ENCODE results near the gene MARCHF7. TPM values are rescaled to one million over a fixed set of nuclear protein-coding genes. Genes with fewer than 3 reads are reported as not detected.

MARCHF7 gene
- total and polyA plus RNA-seq, 10 of the 15 experiments (the other 5 are each of a cell fraction or from before 2014, with no cell fraction given): 39.4 to 111 (median 66.5) TPM

DNA sequence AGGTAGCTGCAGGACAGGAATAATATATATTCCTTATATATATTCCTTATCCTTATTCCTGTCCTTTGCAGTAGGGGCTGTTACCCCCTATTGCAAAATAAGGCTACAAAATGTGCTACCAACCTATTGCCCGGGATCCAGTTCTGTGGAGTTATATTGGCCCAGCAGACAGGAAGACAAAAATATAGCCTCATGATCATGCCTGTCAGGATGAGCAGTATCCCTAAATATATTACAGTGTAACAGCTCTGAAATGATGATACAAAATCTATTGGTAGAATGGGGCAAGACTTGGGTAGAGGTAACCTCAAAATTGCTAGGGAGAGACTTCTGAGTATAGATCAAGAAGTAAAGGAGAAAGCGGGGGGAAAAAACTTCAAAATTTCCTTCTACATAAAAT is 31.6 kb upstream of the MARCHF7 start:
- no peaks in the 10 kb centered on the region for H3K27me3 ChIP-seq (replicated peaks in 1 of 2; ENCODE audit: control insufficient read depth in 2 of 2, insufficient read depth in 2 of 2, low read length in 1 of 2)
- SMC1A ChIA-PET (ENCODE audit: uncharacterized antibody, unreplicated experiment): interaction anchor here (1.0 to 1.3 kb wide), 2 partner anchors 18 to 41 kb away, joined by 3 to 4 read pairs; no protein-coding TSS in a partner anchor
- no peak for TF ChIP-seq YBX1 (IDR thresholded peaks at IDR 0.05)
- TF ChIP-seq, protein P1, sequence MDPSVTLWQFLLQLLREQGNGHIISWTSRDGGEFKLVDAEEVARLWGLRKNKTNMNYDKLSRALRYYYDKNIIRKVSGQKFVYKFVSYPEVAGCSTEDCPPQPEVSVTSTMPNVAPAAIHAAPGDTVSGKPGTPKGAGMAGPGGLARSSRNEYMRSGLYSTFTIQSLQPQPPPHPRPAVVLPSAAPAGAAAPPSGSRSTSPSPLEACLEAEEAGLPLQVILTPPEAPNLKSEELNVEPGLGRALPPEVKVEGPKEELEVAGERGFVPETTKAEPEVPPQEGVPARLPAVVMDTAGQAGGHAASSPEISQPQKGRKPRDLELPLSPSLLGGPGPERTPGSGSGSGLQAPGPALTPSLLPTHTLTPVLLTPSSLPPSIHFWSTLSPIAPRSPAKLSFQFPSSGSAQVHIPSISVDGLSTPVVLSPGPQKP (IDR thresholded peaks at IDR 0.05; ENCODE audit: low read depth, low read length): no peak
- no peak for TF ChIP-seq SIN3A (IDR thresholded peaks at IDR 0.05; ENCODE audit: low read depth, low read length)
- TF ChIP-seq RBBP5 (conservative IDR thresholded peaks at IDR 0.05): no peak
- DNase-seq (ENCODE audit: low read depth, low spot score) (no peak), FAIRE-seq (no peak), ATAC-seq (no peak)
- H3K4me2 ChIP-seq (ENCODE audit: control insufficient read depth, insufficient read depth): no peak overlapping the region
- H4K20me1 ChIP-seq (ENCODE audit: control insufficient read depth, insufficient read depth): no peaks in the 10 kb centered on the region
- H3K79me2 ChIP-seq (ENCODE audit: control insufficient read depth, insufficient read depth, low read length): no peaks in the 10 kb centered on the region
- H3K4me3 ChIP-seq: no peak overlapping the region
- H3K27ac ChIP-seq (ENCODE audit: control insufficient read depth, insufficient read depth): no peak overlapping the region
- no peaks in the 10 kb centered on the region for H3K9me3 ChIP-seq (replicated peaks; ENCODE audit: control insufficient read depth, insufficient read depth, low read length)
- no peak overlapping the region for H2AFZ ChIP-seq (ENCODE audit: control insufficient read depth, low read depth, low read length)
- CTCF ChIA-PET: no interaction called here
- in situ Hi-C loops (cut with MboI): no loop called here
- H3K9ac ChIP-seq (ENCODE audit: control insufficient read depth, insufficient read depth, low read length): no peak overlapping the region
- BruUV-seq (replicated peaks): no TSS peak
- no peaks in the 10 kb centered on the region for H3K4me1 ChIP-seq (ENCODE audit: control insufficient read depth, insufficient read depth, low read length)
- WGBS (ENCODE audit: insufficient coverage, insufficient replicate concordance, low lambda C conversion rate, missing lambda C conversion rate): 94% methylated on average over 2 of the region's 2 CpGs
- intact Hi-C loops (cut with micrococcal nuclease; ENCODE audit: unreplicated experiment): no loop called here
- POLR2A ChIA-PET: no interaction called here
- no peaks in the 10 kb centered on the region for H3K36me3 ChIP-seq (ENCODE audit: control insufficient read depth in 2 of 2, insufficient read depth in 2 of 2, low read length in 1 of 2)
- RAD21 ChIA-PET (ENCODE audit: unreplicated experiment): no interaction called here

- Histone ChIP-seq H3K27ac (ENCODE audit: control insufficient read depth, insufficient read depth) (no peak overlapping the region), H4K20me1 (ENCODE audit: control insufficient read depth, insufficient read depth) (no peaks in the 10 kb centered on the region), H3K9me3 (replicated peaks; ENCODE audit: control insufficient read depth, insufficient read depth, low read length) (no peaks in the 10 kb centered on the region), H3K9ac (ENCODE audit: control insufficient read depth, insufficient read depth, low read length) (no peak overlapping the region), H3K79me2 (ENCODE audit: control insufficient read depth, insufficient read depth, low read length) (no peaks in the 10 kb centered on the region), H2AFZ (ENCODE audit: control insufficient read depth, low read depth, low read length) (no peak overlapping the region), H3K4me3 (no peak overlapping the region), H3K4me2 (ENCODE audit: control insufficient read depth, insufficient read depth) (no peak overlapping the region), H3K27me3 (replicated peaks in 1 of 2; ENCODE audit: control insufficient read depth in 2 of 2, insufficient read depth in 2 of 2, low read length in 1 of 2) (no peaks in the 10 kb centered on the region), H3K4me1 (ENCODE audit: control insufficient read depth, insufficient read depth, low read length) (no peaks in the 10 kb centered on the region), H3K36me3 (ENCODE audit: control insufficient read depth in 2 of 2, insufficient read depth in 2 of 2, low read length in 1 of 2) (no peaks in the 10 kb centered on the region)
- ATAC-seq (no peak), DNase-seq (ENCODE audit: low read depth, low spot score) (no peak), FAIRE-seq (no peak)
- ChIA-PET SMC1A (ENCODE audit: uncharacterized antibody, unreplicated experiment) (interaction anchor here (0.7 to 1.5 kb wide), 6 partner anchors 9 to 357 kb away, joined by 3 to 4 read pairs (median 3); no protein-coding TSS in a partner anchor), RAD21 (ENCODE audit: unreplicated experiment) (interaction anchor here (1.0 kb wide), 1 partner anchor 284 kb away, joined by 3 read pairs; no protein-coding TSS in a partner anchor), CTCF (interaction anchor here (1.4 kb wide), 1 partner anchor 23 kb away, joined by 3 read pairs; no protein-coding TSS in a partner anchor), POLR2A (no interaction called here)
- BruUV-seq (replicated peaks): no TSS peak
- TF ChIP-seq ESRRA (IDR thresholded peaks at IDR 0.05; ENCODE audit: low read length): no peak
- TF ChIP-seq BHLHE40 (IDR thresholded peaks at IDR 0.05; ENCODE audit: borderline replicate concordance in 1 of 2, low read depth in 2 of 2, low read length in 1 of 2): no peak
- TF ChIP-seq SUZ12 (IDR thresholded peaks at IDR 0.05; ENCODE audit: unreplicated experiment): no peak
- TF ChIP-seq ATF3 (IDR thresholded peaks at IDR 0.05; ENCODE audit: borderline replicate concordance, extremely low read depth, low read depth, low read length): no peak
- no peak for TF ChIP-seq WRNIP1 (IDR thresholded peaks at IDR 0.05; ENCODE audit: borderline replicate concordance, low read depth, low read length)
- no peak for TF ChIP-seq BRCA1 (IDR thresholded peaks at IDR 0.05; ENCODE audit: low read depth, low read length)
- no peak for TF ChIP-seq NR2C1 (IDR thresholded peaks at IDR 0.05)
- TF ChIP-seq PML (IDR thresholded peaks at IDR 0.05; ENCODE audit: low read length): no peak
- no peak for TF ChIP-seq SMC3 (IDR thresholded peaks at IDR 0.05; ENCODE audit: borderline replicate concordance, low read length)
- no peak for TF ChIP-seq NBN (IDR thresholded peaks at IDR 0.05)
- no peak for TF ChIP-seq ASH2L (IDR thresholded peaks at IDR 0.05; ENCODE audit: borderline replicate concordance, low read depth)
- intact Hi-C loops (cut with micrococcal nuclease; ENCODE audit: unreplicated experiment) (no loop called here), in situ Hi-C loops (cut with MboI) (no loop called here)
- WGBS (ENCODE audit: insufficient coverage, insufficient replicate concordance, low lambda C conversion rate, missing lambda C conversion rate): 45% methylated on average over 1 of the region's 1 CpG
These were observed 28.5 kb upstream of the MARCHF7 start for GRCh38 chr2:159683817-159684216.

Data from GM12878 (cell line).